GM23248 (cell line): ENCODE measurements around the gene SMARCA2. TPM values are rescaled to one million over a fixed set of nuclear protein-coding genes. Genes with fewer than 3 reads are reported as not detected.

Source experiments
- DNase-seq: peaks from one replicate; pipeline ENCODE4 v3.0.0-alpha.2; 2015
- H2AFZ ChIP-seq: fragments of 200-600 bp; sonication (generic); 2 replicates; pipeline ENCODE4 v1.6.1; 2016; ENCODE audit warnings: antibody characterized with exemption
- H3F3A ChIP-seq: fragments of 200-600 bp; sonication (generic); 2 replicates; pipeline ENCODE4 v1.6.1; 2016; ENCODE audit warnings: mild to moderate bottlenecking, antibody characterized with exemption, mixed run types; ENCODE audit not compliant: insufficient read depth
- H3K27ac ChIP-seq: fragments of 200-600 bp; sonication (generic); 2 replicates; pipeline ENCODE4 v1.5.1; 2016; ENCODE audit warnings: mild to moderate bottlenecking
- H3K27me3 ChIP-seq: fragments of 200-600 bp; sonication (generic); replicated peaks from 2 replicates; pipeline ENCODE4 v1.6.1; 2016; ENCODE audit warnings: mild to moderate bottlenecking; ENCODE audit not compliant: insufficient read depth
- H3K36me3 ChIP-seq: fragments of 200-600 bp; sonication (generic); 2 replicates; pipeline ENCODE4 v1.6.1; 2016; ENCODE audit warnings: low read depth, mild to moderate bottlenecking
- H3K4me1 ChIP-seq: fragments of 200-600 bp; sonication (generic); 2 replicates; pipeline ENCODE4 v1.6.1; 2016; ENCODE audit warnings: mild to moderate bottlenecking; ENCODE audit not compliant: insufficient read depth
- H3K4me2 ChIP-seq: fragments of 200-600 bp; sonication (generic); one replicate; pipeline ENCODE4 v1.6.1; 2016; ENCODE audit warnings: mild to moderate bottlenecking; ENCODE audit not compliant: unreplicated experiment
- H3K4me3 ChIP-seq: fragments of 200-600 bp; sonication (generic); 2 replicates; pipeline ENCODE4 v1.5.1; 2016; ENCODE audit warnings: mild to moderate bottlenecking
- H3K79me2 ChIP-seq: fragments of 200-600 bp; sonication (generic); 2 replicates; pipeline ENCODE4 v1.6.1; 2016; ENCODE audit warnings: mild to moderate bottlenecking; ENCODE audit not compliant: insufficient read depth
- H3K9ac ChIP-seq: fragments of 200-600 bp; sonication (generic); 2 replicates; pipeline ENCODE4 v1.6.1; 2016; ENCODE audit warnings: mild to moderate bottlenecking
- H3K9me2 ChIP-seq: fragments of 200-600 bp; sonication (generic); 2 replicates; pipeline ENCODE4 v1.6.1; 2016; ENCODE audit warnings: mixed run types, mild to moderate bottlenecking, moderate library complexity; ENCODE audit not compliant: insufficient read depth
- H3K9me3 ChIP-seq: fragments of 200-600 bp; sonication (generic); one replicate; pipeline ENCODE4 v1.6.1; 2017; ENCODE audit warnings: low read depth
- H4K20me1 ChIP-seq: fragments of 200-600 bp; sonication (generic); 2 replicates; pipeline ENCODE4 v1.6.0; 2016; ENCODE audit not compliant: insufficient read depth
- EZH2 ChIP-seq: fragments of 200-600 bp; sonication (generic); IDR thresholded peaks from 2 replicates; pipeline ENCODE4 v1.6.1; 2018; ENCODE audit warnings: antibody characterized with exemption, mild to moderate bottlenecking; ENCODE audit not compliant: insufficient read depth, poor library complexity, severe bottlenecking
- EZH2phosphoT487 ChIP-seq: fragments of 200-600 bp; sonication (generic); IDR thresholded peaks from 2 replicates; pipeline ENCODE4 v1.6.1; 2018; ENCODE audit warnings: antibody characterized with exemption, moderate library complexity, mild to moderate bottlenecking, low read depth; ENCODE audit not compliant: insufficient read depth
- WGBS, 2 experiments: methylation state at CpG; one replicate each; pipeline ENCODE4 v1.1.6; 2015 to 2017; ENCODE audit warnings: low lambda C conversion rate in 2 of 2, low coverage in 1 of 2; ENCODE audit errors: missing lambda C conversion rate in 2 of 2; 5-methylcytosine and 5-hydroxymethylcytosine counted together
- in situ Hi-C: fragments of 300-500 bp; cut with MboI; formaldehyde crosslinking; loops from 2 replicates; pipeline ENCODE4 v1.15.0; 2020
- polyA plus RNA-seq: library from polyadenylated mRNA; unstranded; fragments of >200 nt; fragmentation: Nextera tagmentation; extraction: Ambion mirVana; gene quantifications from 2 replicates; pipeline ENCODE4 v1.2.1, GENCODE V29; 2016
- total RNA-seq: library from RNA; depleted of rRNA; stranded (reverse); fragments of >200 nt; shearing (Covaris generic); gene quantifications from 2 replicates; pipeline ENCODE4 v1.2.3, GENCODE V29; 2014

SMARCA2 gene
- total and polyA plus RNA-seq, 2 experiments from 2014 or later, result 26.7 to 47.4 TPM

DNA sequence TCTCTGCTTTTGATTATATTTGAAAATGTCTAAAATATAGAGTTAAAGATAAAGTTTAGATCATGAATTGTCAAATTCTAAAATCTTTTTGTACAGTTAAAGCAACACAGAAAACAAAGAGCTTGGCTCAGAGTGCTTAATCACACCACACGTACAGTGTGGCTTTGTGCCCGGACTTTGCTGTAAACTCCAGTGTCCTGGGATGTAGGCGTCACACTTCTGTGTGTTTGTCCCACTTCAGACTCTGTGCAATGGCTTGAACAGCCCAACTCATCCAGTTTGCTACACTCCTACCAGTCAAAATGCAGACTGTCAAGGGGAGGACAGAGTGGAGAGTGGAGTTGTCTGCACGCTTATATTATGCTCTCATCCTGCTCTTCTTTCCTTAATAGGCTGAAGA lies 45.3 kb downstream of the SMARCA2 start:
- peaks cover 4% of the 10 kb centered on the region; the same call in 1 of the 2 replicates for H3K9me2 ChIP-seq
- H3K27me3 ChIP-seq, result no peaks in the 10 kb centered on the region
- H3K4me2 ChIP-seq, result no peak overlapping the region
- H3K36me3 ChIP-seq, result peaks cover 23% of the 10 kb centered on the region; the same call in 1 of the 2 replicates
- H3K4me1 ChIP-seq, result peaks cover 18% of the 10 kb centered on the region
- H3F3A ChIP-seq, result peaks cover 17% of the 10 kb centered on the region
- H3K79me2 ChIP-seq, result no peaks in the 10 kb centered on the region
- no peaks in the 10 kb centered on the region for H3K9me3 ChIP-seq
- no peak overlapping the region for H2AFZ ChIP-seq
- TF ChIP-seq EZH2 (no peak), EZH2phosphoT487 (no peak)
- peak; percentile 49 for DNase-seq
- no peak overlapping the region for H3K9ac ChIP-seq
- 81% methylated on average over 4 of the region's 4 CpGs for WGBS, 2 experiments
- H4K20me1 ChIP-seq, result no peaks in the 10 kb centered on the region
- H3K27ac ChIP-seq, result no peak overlapping the region
- in situ Hi-C loops, result no loop called here
- H3K4me3 ChIP-seq, result no peak overlapping the region

DNA sequence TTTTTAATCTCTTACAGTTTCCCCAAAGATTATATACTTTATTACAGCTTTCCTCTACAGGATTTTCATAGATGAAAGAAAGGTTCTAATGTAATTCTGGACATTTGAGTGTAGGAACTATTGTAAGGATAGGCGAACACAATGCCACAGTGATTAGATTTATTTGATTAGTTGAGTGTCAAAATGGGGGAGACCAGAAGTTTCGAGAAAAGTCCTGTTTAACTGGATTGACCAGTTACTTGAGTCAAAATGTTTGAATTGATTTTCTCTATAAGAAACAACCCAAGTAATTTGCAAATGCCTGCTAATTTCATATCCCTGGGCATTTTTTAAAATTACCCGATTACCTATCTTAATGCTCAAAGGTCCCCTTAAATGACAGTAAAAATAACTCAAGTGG lies 50.6 kb downstream of the SMARCA2 start:
- no peak for DNase-seq
- Histone ChIP-seq H3F3A (no peaks in the 10 kb centered on the region), H3K4me2 (no peak overlapping the region)

DNA sequence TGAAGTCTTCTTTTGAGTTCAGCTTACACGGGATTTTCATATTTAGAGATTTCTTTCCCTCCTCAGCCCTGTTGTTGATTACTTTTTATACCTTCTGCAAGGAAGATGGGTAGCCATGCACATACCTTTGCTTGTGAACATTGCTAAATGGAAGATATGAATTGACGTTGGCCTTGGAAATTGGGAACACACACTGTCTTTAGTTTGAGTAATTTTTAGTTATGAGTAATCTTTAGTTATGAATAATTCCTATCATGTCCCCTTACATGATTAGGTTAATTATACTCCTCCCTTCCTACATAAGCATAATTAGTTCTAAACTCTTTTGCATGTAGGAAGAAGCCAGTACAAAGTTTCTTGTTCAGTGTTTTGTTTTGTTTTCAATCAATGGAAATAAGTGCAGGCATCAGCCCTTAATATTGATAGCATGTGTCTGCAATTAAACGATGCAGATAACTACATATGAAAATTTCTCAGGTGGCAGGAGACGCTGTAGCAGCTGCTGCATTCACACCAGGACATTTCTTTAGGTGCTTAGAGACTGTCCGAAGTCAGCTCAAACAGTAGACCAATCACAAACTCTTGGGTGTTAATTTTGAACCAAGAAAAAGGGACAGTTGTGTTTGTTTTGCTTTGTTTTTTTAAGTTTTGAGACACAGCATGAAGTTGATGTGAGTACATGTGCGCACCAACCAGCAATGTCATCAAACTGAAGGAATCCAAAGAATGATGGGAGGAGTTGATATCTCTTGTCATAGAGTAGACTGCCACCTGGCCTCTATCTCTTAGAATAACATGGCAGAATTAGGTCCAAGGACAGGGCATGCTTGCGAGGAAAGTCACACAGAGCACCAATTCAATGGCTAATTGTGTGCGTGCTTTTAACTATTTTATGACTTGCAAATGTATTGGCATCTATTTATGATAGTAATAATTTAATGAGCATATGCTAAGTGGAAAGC lies 51.4 kb downstream of the SMARCA2 start:
- Histone ChIP-seq H3K36me3 (peaks cover 20% of the 10 kb centered on the region), H3K4me1 (peaks cover 4% of the 10 kb centered on the region), H3K27me3 (no peaks in the 10 kb centered on the region), H4K20me1 (no peaks in the 10 kb centered on the region), H3K27ac (no peak overlapping the region), H3K9ac (no peak overlapping the region), H3F3A (no peaks in the 10 kb centered on the region), H3K9me3 (no peaks in the 10 kb centered on the region), H2AFZ (no peak overlapping the region), H3K9me2 (peaks cover 2% of the 10 kb centered on the region; the same call in 1 of the 2 replicates), H3K79me2 (no peaks in the 10 kb centered on the region), H3K4me2 (peak overlapping the region; percentile 10), H3K4me3 (no peak overlapping the region)
- in situ Hi-C loops, result no loop called here
- peak; percentile 67 for DNase-seq
- TF ChIP-seq EZH2phosphoT487 (no peak), EZH2 (no peak)
- WGBS, 2 experiments, result 55 to 57% methylated on average over 8 of the region's 8 CpGs

More for the DNA sequence above, 50.6 kb downstream of the SMARCA2 start:
- 77 to 84% methylated on average over 3 of the region's 3 CpGs for WGBS, 2 experiments
- Histone ChIP-seq H3K79me2 (no peaks in the 10 kb centered on the region), H3K4me1 (peaks cover 4% of the 10 kb centered on the region), H3K27me3 (no peaks in the 10 kb centered on the region), H3K9me3 (no peaks in the 10 kb centered on the region), H3K9me2 (peaks cover 4% of the 10 kb centered on the region; the same call in 1 of the 2 replicates), H3K36me3 (peaks cover 16% of the 10 kb centered on the region), H3K27ac (no peak overlapping the region), H4K20me1 (no peaks in the 10 kb centered on the region), H2AFZ (no peak overlapping the region), H3K4me3 (no peak overlapping the region), H3K9ac (no peak overlapping the region)
- in situ Hi-C loops, result no loop called here
- no peak for TF ChIP-seq EZH2
- no peak for TF ChIP-seq EZH2phosphoT487

DNA sequence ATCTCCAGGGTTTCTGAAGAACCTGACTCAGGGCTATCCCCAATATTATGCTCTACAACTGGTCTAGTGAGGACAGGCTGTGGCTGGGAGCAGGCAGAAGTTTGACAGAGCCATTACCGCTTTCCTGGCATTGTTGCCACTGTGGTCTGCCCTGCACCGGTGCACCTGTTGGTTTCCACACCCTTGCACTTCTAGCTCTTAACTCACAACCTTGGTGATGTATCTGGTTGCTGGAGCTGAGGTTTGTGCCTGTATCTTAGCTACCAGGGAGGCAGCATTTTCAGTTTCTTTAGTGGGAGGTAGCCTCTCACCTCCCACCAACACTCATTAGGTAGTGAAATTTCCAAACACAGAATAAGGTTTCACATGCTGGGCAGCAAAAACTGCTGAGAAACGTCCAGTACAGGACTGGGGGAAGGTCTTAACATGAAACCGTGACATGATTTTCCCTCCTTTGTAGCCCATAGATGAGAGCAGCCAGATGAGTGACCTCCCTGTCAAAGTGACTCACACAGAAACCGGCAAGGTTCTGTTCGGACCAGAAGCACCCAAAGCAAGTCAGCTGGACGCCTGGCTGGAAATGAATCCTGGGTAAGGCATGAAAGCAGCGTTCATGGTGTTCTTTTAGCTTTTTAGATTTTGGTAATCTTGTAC lies 57.7 kb downstream of the SMARCA2 start:
- Histone ChIP-seq H3K27me3 (no peaks in the 10 kb centered on the region), H3K4me1 (no peaks in the 10 kb centered on the region), H3K9me3 (no peaks in the 10 kb centered on the region), H4K20me1 (no peaks in the 10 kb centered on the region), H3K9ac (no peak overlapping the region), H3K79me2 (no peaks in the 10 kb centered on the region), H3K36me3 (peaks cover 56% of the 10 kb centered on the region), H2AFZ (no peak overlapping the region), H3K4me2 (no peak overlapping the region), H3K9me2 (no peaks in the 10 kb centered on the region), H3F3A (no peaks in the 10 kb centered on the region), H3K27ac (no peak overlapping the region), H3K4me3 (no peak overlapping the region)
- in situ Hi-C loops, result no loop called here
- 92 to 93% methylated on average over 8 of the region's 8 CpGs for WGBS, 2 experiments
- DNase-seq, result no peak
- TF ChIP-seq EZH2, result no peak
- TF ChIP-seq EZH2phosphoT487, result no peak
